ENCODE results near the gene TEX38.
"Not testable (repeated sequence)": the region's sequence is repeated elsewhere in the genome, so short reads cannot be mapped to it uniquely, and the experiment has no call there.

Gene TEX38

DNA sequence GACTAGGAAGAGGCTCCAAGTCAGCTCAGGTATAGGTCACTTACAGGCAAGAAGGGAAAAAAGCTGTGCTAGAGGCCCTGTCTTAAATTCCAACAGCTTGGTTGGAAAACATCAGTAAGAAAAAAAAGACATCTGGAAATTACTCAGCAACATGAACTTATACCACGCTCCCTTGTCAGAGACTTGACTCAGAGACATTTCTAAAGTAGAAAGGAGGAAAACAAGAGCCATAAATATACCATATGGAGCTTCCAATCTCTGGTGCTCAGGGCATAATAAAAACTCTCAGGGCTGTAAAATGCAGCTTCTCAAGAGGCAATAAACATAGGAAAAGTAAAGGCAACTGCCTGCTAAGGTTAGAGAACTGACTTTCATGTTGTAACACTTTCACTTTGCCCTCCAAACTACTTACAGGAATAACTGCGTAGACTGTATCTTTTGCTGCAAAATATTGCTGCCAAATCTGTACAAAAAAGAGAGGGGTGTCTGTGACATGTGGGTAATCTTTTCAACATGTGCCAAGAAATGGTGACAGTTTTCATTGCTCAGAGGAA is 18.2 kb upstream of the TEX38 start:
- Histone ChIP-seq H4K20me1 (ENCODE audit: control insufficient read depth, insufficient read depth, low read depth, low read length) (no peaks in the 10 kb centered on the region), H3K9me3 (ENCODE audit: control insufficient read depth, insufficient read depth, low read length) (no peaks in the 10 kb centered on the region), H3K27me3 (ENCODE audit: control insufficient read depth, low read length) (no peaks in the 10 kb centered on the region), H3K4me1 (ENCODE audit: control insufficient read depth, low read length) (no peaks in the 10 kb centered on the region), H3F3A (ENCODE audit: control insufficient read depth, insufficient read depth) (no peaks in the 10 kb centered on the region), H3K79me2 (ENCODE audit: control insufficient read depth, low read length) (no peaks in the 10 kb centered on the region), H3K4me3 (ENCODE audit: low read length) (no peak overlapping the region), H3K4me2 (ENCODE audit: low read length) (no peak overlapping the region), H3K9me2 (replicated peaks; ENCODE audit: control insufficient read depth, low read length) (no peaks in the 10 kb centered on the region), H3K36me3 (ENCODE audit: control insufficient read depth, low read length) (peaks cover 65% of the 10 kb centered on the region), H3K27ac (ENCODE audit: low read depth, low read length) (no peak overlapping the region)
- TF ChIP-seq, protein P1, sequence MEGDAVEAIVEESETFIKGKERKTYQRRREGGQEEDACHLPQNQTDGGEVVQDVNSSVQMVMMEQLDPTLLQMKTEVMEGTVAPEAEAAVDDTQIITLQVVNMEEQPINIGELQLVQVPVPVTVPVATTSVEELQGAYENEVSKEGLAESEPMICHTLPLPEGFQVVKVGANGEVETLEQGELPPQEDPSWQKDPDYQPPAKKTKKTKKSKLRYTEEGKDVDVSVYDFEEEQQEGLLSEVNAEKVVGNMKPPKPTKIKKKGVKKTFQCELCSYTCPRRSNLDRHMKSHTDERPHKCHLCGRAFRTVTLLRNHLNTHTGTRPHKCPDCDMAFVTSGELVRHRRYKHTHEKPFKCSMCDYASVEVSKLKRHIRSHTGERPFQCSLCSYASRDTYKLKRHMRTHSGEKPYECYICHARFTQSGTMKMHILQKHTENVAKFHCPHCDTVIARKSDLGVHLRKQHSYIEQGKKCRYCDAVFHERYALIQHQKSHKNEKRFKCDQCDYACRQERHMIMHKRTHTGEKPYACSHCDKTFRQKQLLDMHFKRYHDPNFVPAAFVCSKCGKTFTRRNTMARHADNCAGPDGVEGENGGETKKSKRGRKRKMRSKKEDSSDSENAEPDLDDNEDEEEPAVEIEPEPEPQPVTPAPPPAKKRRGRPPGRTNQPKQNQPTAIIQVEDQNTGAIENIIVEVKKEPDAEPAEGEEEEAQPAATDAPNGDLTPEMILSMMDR (IDR thresholded peaks at IDR 0.05; ENCODE audit: low read depth, low read length, poor library complexity, severe bottlenecking) = no peak
- no peak for TF ChIP-seq EZH2phosphoT487 (IDR thresholded peaks at IDR 0.05; ENCODE audit: borderline replicate concordance, low read length)

DNA sequence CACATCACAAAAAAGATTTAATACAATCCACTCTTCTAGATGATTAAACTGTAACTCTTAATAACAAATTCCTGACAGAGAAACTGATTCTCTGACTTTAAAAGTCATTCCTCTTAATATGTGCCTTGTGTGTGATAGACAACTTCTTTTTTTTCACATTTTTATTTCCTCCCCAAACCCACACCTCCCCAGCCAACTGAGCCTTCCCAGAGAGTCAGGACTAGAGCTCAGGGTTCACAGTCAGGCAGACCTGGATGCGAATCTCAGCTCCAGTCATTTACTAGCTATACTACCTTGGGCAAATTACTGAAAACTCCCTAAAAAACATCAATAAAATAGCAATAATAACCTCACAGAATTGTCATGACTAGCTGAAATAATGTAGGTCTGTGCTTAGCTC is 17.6 kb upstream of the TEX38 start:
- H3K36me3 ChIP-seq (ENCODE audit: control insufficient read depth, low read length) = peaks cover 65% of the 10 kb centered on the region
- H3K79me2 ChIP-seq (ENCODE audit: control insufficient read depth, low read length) = no peaks in the 10 kb centered on the region
- H3F3A ChIP-seq (ENCODE audit: control insufficient read depth, insufficient read depth) = no peaks in the 10 kb centered on the region
- H3K4me3 ChIP-seq (ENCODE audit: low read length) = no peak overlapping the region
- no peaks in the 10 kb centered on the region for H4K20me1 ChIP-seq (ENCODE audit: control insufficient read depth, insufficient read depth, low read depth, low read length)
- H3K9me3 ChIP-seq (ENCODE audit: control insufficient read depth, insufficient read depth, low read length) = no peaks in the 10 kb centered on the region
- H3K27me3 ChIP-seq (ENCODE audit: control insufficient read depth, low read length) = no peaks in the 10 kb centered on the region
- TF ChIP-seq EZH2phosphoT487 (IDR thresholded peaks at IDR 0.05; ENCODE audit: borderline replicate concordance, low read length) = no peak
- TF ChIP-seq, protein P1 (IDR thresholded peaks at IDR 0.05; ENCODE audit: low read depth, low read length, poor library complexity, severe bottlenecking) = no peak
- no peak overlapping the region for H3K4me2 ChIP-seq (ENCODE audit: low read length)
- H3K27ac ChIP-seq (ENCODE audit: low read depth, low read length) = no peak overlapping the region
- H3K9me2 ChIP-seq (replicated peaks; ENCODE audit: control insufficient read depth, low read length) = no peaks in the 10 kb centered on the region
- H3K4me1 ChIP-seq (ENCODE audit: control insufficient read depth, low read length) = no peaks in the 10 kb centered on the region

DNA sequence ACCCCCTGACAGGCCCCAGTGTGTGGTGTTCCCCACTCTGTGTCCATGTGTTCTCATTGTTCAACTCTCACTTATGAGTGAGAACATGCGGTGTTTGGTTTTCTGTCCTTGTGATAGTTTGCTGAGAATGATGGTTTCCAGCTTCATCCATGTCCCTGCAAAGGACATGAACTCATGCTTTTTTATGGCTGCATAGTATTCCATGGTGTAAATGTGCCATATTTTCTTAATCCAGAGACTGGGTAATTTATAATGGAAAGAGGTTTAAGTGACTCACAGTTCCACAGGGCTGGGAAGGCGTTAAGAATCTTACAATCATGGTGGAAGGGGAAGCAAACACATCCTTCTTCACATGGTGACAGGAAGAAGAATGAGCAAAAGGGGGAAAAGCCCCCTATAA is 17.0 kb upstream of the TEX38 start:
- not testable (repeated sequence) for H4K20me1 ChIP-seq (ENCODE audit: control insufficient read depth, insufficient read depth, low read depth, low read length); H3K4me1 ChIP-seq (ENCODE audit: control insufficient read depth, low read length); H3F3A ChIP-seq (ENCODE audit: control insufficient read depth, insufficient read depth); H3K27ac ChIP-seq (ENCODE audit: low read depth, low read length); H3K79me2 ChIP-seq (ENCODE audit: control insufficient read depth, low read length); H3K4me2 ChIP-seq (ENCODE audit: low read length); H3K27me3 ChIP-seq (ENCODE audit: control insufficient read depth, low read length); H3K4me3 ChIP-seq (ENCODE audit: low read length); H3K9me2 ChIP-seq (replicated peaks; ENCODE audit: control insufficient read depth, low read length); H3K9me3 ChIP-seq (ENCODE audit: control insufficient read depth, insufficient read depth, low read length)
- peaks cover 60% of the 10 kb centered on the region for H3K36me3 ChIP-seq (ENCODE audit: control insufficient read depth, low read length)

GRCh38 chr1:46655848-46656247 is 15.8 kb upstream of the TEX38 start:
- H3K4me3 ChIP-seq (ENCODE audit: low read length) = no peak overlapping the region
- H3K36me3 ChIP-seq (ENCODE audit: control insufficient read depth, low read length) = peaks cover 50% of the 10 kb centered on the region
- no peak for TF ChIP-seq EZH2phosphoT487 (IDR thresholded peaks at IDR 0.05; ENCODE audit: borderline replicate concordance, low read length)
- TF ChIP-seq, protein P1 (IDR thresholded peaks at IDR 0.05; ENCODE audit: low read depth, low read length, poor library complexity, severe bottlenecking) = no peak

More at GRCh38 chr1:46655848-46656247, 15.8 kb upstream of the TEX38 start:
- H3K9me3 ChIP-seq (ENCODE audit: control insufficient read depth, insufficient read depth, low read length) = no peaks in the 10 kb centered on the region
- H3K27me3 ChIP-seq (ENCODE audit: control insufficient read depth, low read length) = no peaks in the 10 kb centered on the region
- no peaks in the 10 kb centered on the region for H3K4me1 ChIP-seq (ENCODE audit: control insufficient read depth, low read length)
- H3F3A ChIP-seq (ENCODE audit: control insufficient read depth, insufficient read depth) = no peaks in the 10 kb centered on the region
- H4K20me1 ChIP-seq (ENCODE audit: control insufficient read depth, insufficient read depth, low read depth, low read length) = no peaks in the 10 kb centered on the region
- H3K4me2 ChIP-seq (ENCODE audit: low read length) = no peak overlapping the region
- H3K9me2 ChIP-seq (replicated peaks; ENCODE audit: control insufficient read depth, low read length) = no peaks in the 10 kb centered on the region
- no peaks in the 10 kb centered on the region for H3K79me2 ChIP-seq (ENCODE audit: control insufficient read depth, low read length)
- no peak overlapping the region for H3K27ac ChIP-seq (ENCODE audit: low read depth, low read length)
